ENCODE data around the gene H3-3A.

H3-3A gene

DNA sequence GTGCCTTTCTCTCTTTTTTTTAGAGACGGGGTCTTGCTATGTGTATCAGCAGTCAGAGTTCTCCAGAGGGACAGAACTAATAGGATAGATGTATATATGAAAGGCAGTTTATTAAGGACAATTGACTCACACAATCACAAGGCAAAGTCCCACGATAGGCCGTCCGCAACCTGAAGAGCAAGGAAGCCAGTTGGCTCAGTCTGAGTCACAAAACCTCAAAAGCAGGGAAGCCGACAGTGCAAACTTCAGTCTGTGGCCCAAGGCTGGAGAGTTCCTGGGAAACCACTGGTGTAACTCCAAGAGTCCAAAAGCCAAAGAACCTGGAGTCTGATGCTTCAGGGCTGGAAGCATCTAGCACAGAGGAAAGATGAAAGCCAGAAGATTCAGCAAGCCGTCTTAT is 16.3 kb upstream of the H3-3A start:
- TF ChIP-seq CTCF (IDR thresholded peaks at IDR 0.05; ENCODE audit: low read depth, low read length, missing control alignments): no peak
- Histone ChIP-seq H3K27me3 (replicated peaks) (no peaks in the 10 kb centered on the region), H3K4me3 (ENCODE audit: low read depth, low read length) (no peak overlapping the region), H3K27ac (no peak overlapping the region), H3K36me3 (replicated peaks) (no peaks in the 10 kb centered on the region)
- in situ Hi-C loops (cut with HindIII; ENCODE audit: low pct_ligation_motif_present, low sequenced_read_pairs): no loop called here
- DNase-seq: peak; percentile 78

GRCh38 chr1:226047495-226047894 is 15.0 kb upstream of the H3-3A start:
- Histone ChIP-seq H3K36me3 (replicated peaks) (no peaks in the 10 kb centered on the region), H3K4me3 (ENCODE audit: low read depth, low read length) (no peak overlapping the region), H3K27ac (no peak overlapping the region), H3K27me3 (replicated peaks) (no peaks in the 10 kb centered on the region)
- TF ChIP-seq CTCF (IDR thresholded peaks at IDR 0.05; ENCODE audit: low read depth, low read length, missing control alignments): no peak
- in situ Hi-C loops (cut with HindIII; ENCODE audit: low pct_ligation_motif_present, low sequenced_read_pairs): no loop called here
- peak; percentile 4 for DNase-seq

GRCh38 chr1:226048886-226049285 is 13.6 kb upstream of the H3-3A start:
- Histone ChIP-seq H3K27me3 (replicated peaks) (no peaks in the 10 kb centered on the region), H3K36me3 (replicated peaks) (no peaks in the 10 kb centered on the region), H3K4me3 (ENCODE audit: low read depth, low read length) (no peak overlapping the region), H3K27ac (no peak overlapping the region)
- no peak for DNase-seq
- in situ Hi-C loops (cut with HindIII; ENCODE audit: low pct_ligation_motif_present, low sequenced_read_pairs): no loop called here
- no peak for TF ChIP-seq CTCF (IDR thresholded peaks at IDR 0.05; ENCODE audit: low read depth, low read length, missing control alignments)

DNA sequence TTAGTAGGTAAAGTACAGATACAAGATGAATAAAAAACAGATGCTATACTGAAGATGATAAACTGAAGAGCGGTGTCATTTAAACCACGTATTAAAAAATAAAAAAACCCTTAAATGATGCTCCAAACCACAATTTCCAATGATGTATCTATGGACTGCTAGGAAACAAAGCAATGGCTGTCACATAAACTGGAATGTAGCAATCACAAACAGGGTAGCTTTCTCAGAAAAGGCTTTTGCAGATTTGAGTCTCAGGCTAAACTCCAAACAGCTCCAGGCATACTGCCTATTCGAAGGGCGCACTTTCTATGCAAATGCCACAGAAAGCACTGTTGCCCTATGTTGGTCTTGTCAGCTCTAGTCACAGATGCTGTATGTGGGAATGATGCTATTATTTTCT is 12.4 kb upstream of the H3-3A start:
- in situ Hi-C loops (cut with HindIII; ENCODE audit: low pct_ligation_motif_present, low sequenced_read_pairs): no loop called here
- H3K4me3 ChIP-seq (ENCODE audit: low read depth, low read length): no peak overlapping the region
- no peak overlapping the region for H3K27ac ChIP-seq
- H3K27me3 ChIP-seq (replicated peaks): no peaks in the 10 kb centered on the region
- DNase-seq: no peak
- TF ChIP-seq CTCF (IDR thresholded peaks at IDR 0.05; ENCODE audit: low read depth, low read length, missing control alignments): no peak
- no peaks in the 10 kb centered on the region for H3K36me3 ChIP-seq (replicated peaks)

- no peak overlapping the region for H3K27ac ChIP-seq
- no peaks in the 10 kb centered on the region for H3K36me3 ChIP-seq (replicated peaks)
- no peak for TF ChIP-seq CTCF (IDR thresholded peaks at IDR 0.05; ENCODE audit: low read depth, low read length, missing control alignments)
- in situ Hi-C loops (cut with HindIII; ENCODE audit: low pct_ligation_motif_present, low sequenced_read_pairs): no loop called here
- no peak for DNase-seq
- H3K27me3 ChIP-seq (replicated peaks): no peaks in the 10 kb centered on the region
- no peak overlapping the region for H3K4me3 ChIP-seq (ENCODE audit: low read depth, low read length)
Measured at GRCh38 chr1:226051365-226051764, 11.2 kb upstream of the H3-3A start.

- no peak for TF ChIP-seq CTCF (IDR thresholded peaks at IDR 0.05; ENCODE audit: low read depth, low read length, missing control alignments)
- no peaks in the 10 kb centered on the region for H3K36me3 ChIP-seq (replicated peaks)
- H3K27ac ChIP-seq: no peak overlapping the region
- no peak overlapping the region for H3K4me3 ChIP-seq (ENCODE audit: low read depth, low read length)
- no peak for DNase-seq
- in situ Hi-C loops (cut with HindIII; ENCODE audit: low pct_ligation_motif_present, low sequenced_read_pairs): no loop called here
- no peaks in the 10 kb centered on the region for H3K27me3 ChIP-seq (replicated peaks)
Measured at GRCh38 chr1:226052061-226052460, 10.5 kb upstream of the H3-3A start.
